GM15510 (cell line): ENCODE results near the gene FRMPD4.

Experiments
- POLR2A ChIP-seq: IDR thresholded peaks from 3 replicates; pipeline ENCODE4 v1.6.1; 2011; ENCODE audit warnings: borderline replicate concordance; ENCODE audit not compliant: insufficient read length; ENCODE audit errors: extremely low read depth

Gene FRMPD4

DNA sequence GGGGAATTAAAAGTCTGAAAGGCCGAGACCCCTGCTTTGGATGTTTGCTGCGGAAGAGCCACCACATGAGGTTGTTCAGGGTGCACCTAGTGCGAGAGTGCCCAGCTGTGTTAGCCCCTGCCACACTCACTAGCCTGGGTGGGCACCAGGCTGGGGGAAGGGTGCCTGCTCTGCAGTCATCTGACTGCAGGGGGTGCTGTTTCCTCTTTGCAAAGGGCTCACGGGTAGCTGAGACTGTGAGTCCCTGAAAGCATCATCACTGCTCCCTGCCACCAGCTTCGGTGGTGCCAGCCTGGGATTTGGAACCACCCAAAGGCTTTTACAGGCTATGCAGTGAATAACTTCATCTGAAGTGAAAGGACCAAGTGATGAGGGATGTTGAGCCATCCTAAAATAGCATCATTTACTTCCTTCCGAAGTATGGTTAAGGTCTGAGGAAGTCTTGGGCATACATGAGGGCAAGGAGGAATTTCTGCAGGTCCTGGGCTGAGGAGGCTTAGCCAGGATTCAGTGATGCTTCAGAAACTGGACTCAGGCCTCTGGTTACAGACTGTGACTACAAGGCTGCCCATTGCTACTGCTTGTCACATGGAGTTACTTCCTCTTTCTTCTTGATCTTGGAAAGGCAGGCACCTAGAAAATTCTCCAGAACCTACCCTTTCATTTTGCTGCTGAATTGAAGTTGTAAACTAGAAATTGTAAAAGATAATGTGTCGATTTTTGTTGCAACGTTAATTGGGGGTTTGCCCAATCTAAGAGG is 359.7 kb downstream of the FRMPD4 start:
- no peak for TF ChIP-seq POLR2A

GRCh38 chrX:12505127-12505526 is 366.9 kb downstream of the FRMPD4 start:
- TF ChIP-seq POLR2A, result no peak

GRCh38 chrX:12526306-12526705 is 388.0 kb downstream of the FRMPD4 start:
- TF ChIP-seq POLR2A, result no peak

GRCh38 chrX:12548341-12548740 is 410.1 kb downstream of the FRMPD4 start:
- no peak for TF ChIP-seq POLR2A

GRCh38 chrX:12548746-12549145 is 410.5 kb downstream of the FRMPD4 start:
- TF ChIP-seq POLR2A, result no peak

- TF ChIP-seq POLR2A, result no peak
Measured at GRCh38 chrX:12554206-12554605, 415.9 kb downstream of the FRMPD4 start.

GRCh38 chrX:12563121-12563520 is 424.8 kb downstream of the FRMPD4 start:
- TF ChIP-seq POLR2A, result no peak

- no peak for TF ChIP-seq POLR2A
Measured at GRCh38 chrX:12564221-12564620, 425.9 kb downstream of the FRMPD4 start.

DNA sequence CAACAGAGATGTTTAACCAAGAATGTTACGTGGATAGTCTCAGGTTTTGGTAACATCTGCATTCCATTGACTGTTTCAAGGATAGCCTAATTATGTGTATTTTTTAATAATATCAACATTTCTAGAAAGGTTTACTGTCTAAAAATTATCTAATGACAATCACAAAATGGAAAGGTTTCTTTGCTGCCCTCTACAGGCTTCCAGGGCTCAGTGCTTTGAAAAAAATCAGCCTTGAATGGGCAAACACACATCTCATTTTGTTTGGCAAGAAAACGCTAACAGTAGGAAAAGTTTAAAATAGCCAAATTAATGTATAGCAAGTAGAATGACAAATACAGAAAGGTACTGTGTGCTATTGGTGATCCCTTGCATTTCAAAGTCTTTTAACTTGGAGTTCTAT is 429.6 kb downstream of the FRMPD4 start:
- TF ChIP-seq POLR2A, result no peak

GRCh38 chrX:12570859-12571501 is 432.7 kb downstream of the FRMPD4 start:
- no peak for TF ChIP-seq POLR2A

DNA sequence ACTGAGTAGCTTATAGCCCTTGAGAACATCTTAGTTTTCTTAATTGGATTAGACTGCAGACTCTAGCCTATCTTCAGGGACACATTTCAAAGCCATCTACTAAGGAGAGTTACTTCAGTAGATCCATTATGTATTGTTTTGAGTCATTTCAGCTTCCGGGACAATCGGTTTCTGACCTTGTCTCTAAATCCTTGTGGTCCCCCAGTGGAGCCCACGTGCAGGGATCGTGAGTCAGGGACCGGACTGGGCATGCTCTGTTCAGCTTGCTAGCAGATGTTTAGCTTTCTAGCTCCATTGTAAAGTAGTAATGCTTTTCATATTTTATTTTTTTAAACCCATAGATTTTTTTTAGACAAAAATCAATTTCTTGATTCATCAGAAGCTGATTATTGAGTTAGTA is 441.0 kb downstream of the FRMPD4 start:
- no peak for TF ChIP-seq POLR2A

DNA sequence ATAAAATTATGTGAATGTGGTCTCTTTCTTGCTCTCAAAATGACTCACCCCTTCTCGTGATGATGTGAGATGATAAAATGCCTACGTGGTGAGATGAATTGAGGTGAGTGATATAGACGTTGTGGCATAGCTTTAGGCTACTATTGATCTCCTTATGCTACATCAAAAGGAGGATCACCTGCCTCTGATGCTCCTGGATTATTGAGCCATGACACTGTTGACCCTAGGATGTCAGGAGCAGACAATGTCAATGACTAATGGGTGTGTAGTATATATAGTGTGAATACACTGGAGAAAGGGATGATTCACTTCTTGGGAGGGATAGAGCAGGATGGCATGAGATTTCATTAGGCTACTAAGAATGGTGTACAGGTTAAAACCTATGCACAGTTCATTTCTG is 442.3 kb downstream of the FRMPD4 start:
- TF ChIP-seq POLR2A, result no peak

GRCh38 chrX:12581546-12581945 is 443.3 kb downstream of the FRMPD4 start:
- TF ChIP-seq POLR2A, result no peak

DNA sequence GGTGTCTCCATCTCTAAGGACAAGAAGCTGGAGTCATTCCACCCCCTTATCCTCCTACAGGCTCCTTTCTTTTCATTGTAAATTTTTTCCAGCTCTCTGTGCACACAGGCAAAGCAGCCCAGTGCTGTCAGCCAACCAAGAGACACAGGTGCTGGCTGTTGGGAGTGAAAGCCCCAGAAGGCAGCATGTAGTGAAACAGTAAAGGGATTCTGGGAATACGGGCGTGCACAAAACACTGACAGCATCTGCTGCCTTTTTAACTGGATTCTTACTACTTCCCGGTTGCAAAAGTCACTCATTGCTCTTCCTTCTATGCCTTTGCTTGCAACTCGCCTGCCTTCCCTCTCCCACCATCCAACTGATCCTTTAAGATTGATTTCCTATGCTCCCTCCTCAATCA is 444.4 kb downstream of the FRMPD4 start:
- TF ChIP-seq POLR2A, result no peak

- TF ChIP-seq POLR2A, result no peak
Measured at GRCh38 chrX:12583543-12583942, 445.3 kb downstream of the FRMPD4 start.

- TF ChIP-seq POLR2A, result no peak
Measured at GRCh38 chrX:12595720-12596119, 457.4 kb downstream of the FRMPD4 start.
